GM04504 (cell line): Measurements from ENCODE around the gene BTNL9.
"Not testable (repeated sequence)": the region's sequence is repeated elsewhere in the genome, so short reads cannot be mapped to it uniquely, and the experiment has no call there.

Source experiments
- DNase-seq: peaks from one replicate; pipeline ENCODE4 v3.0.0-alpha.2; 2012; ENCODE audit warnings: low read depth

The BTNL9 gene

DNA sequence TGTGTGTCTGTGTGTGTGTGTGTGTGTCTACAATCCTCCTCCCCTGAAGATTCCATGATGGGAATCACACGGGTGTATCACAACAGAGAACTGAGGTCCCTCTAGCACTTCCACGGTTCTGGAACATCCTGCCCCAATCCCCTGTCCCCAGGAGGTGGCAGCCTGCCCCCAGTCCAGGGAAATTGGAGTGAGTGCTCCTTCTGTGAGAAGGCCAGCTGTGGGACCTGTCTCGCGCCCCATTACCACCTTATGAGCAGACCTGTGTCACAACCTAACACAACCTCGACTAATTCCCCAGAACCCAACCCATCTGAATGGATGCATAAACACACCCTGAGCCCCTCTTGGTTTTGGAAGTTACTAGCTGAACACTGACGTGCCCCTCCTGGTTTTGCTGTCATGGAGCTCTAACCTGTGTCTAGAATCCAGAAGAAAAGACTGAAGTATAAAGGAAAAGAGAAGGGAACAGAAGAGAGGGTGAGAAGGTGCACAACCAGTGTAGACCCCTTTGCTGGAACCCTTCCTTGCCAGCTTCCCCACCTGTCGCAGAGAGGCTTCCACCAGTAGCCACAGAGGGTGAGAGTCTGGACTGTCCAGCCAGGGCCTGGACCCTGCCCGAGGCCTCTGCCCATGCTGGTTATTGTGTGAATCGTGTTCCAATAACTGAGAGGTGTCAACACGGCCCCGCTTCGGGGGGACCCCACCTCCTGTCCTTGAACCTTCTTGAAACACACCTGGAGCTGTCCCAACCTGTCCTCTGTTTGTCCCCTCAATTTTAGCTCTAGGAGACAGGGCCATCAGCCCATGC is 3.4 kb downstream of the BTNL9 start:
- no peak for DNase-seq

GRCh38 chr5:181044093-181044599 is 4.1 kb downstream of the BTNL9 start:
- no peak for DNase-seq

- no peak for DNase-seq
These were observed 4.7 kb downstream of the BTNL9 start for GRCh38 chr5:181044662-181045305.

GRCh38 chr5:181045316-181045715 is 5.2 kb downstream of the BTNL9 start:
- no peak for DNase-seq

GRCh38 chr5:181045857-181046256 is 5.8 kb downstream of the BTNL9 start:
- DNase-seq: not testable (repeated sequence)

DNA sequence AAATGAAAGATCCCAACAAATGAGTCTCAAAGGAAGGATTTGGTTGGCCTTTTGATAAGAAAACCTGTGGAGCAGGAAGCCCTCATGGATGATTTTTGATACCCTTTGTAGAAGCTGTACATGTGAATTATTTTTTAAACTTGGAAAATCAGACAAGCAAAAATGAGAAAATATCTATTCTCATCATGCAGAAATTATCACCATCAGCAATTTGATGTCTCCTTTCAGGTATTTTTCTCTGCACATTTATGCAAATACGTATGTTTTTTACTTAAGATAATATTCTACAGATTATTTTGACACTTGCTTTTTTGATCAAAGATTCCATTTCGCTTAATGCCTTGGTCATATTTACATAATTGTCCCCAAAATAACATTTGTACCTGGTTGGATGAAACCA is 7.2 kb downstream of the BTNL9 start:
- DNase-seq: no peak

- no peak for DNase-seq
These were observed 7.9 kb downstream of the BTNL9 start for GRCh38 chr5:181047921-181048320.

- no peak for DNase-seq
These were observed 9.9 kb downstream of the BTNL9 start for GRCh38 chr5:181050016-181050415.

GRCh38 chr5:181051841-181052671 is 12.0 kb downstream of the BTNL9 start:
- DNase-seq: no peak

DNA sequence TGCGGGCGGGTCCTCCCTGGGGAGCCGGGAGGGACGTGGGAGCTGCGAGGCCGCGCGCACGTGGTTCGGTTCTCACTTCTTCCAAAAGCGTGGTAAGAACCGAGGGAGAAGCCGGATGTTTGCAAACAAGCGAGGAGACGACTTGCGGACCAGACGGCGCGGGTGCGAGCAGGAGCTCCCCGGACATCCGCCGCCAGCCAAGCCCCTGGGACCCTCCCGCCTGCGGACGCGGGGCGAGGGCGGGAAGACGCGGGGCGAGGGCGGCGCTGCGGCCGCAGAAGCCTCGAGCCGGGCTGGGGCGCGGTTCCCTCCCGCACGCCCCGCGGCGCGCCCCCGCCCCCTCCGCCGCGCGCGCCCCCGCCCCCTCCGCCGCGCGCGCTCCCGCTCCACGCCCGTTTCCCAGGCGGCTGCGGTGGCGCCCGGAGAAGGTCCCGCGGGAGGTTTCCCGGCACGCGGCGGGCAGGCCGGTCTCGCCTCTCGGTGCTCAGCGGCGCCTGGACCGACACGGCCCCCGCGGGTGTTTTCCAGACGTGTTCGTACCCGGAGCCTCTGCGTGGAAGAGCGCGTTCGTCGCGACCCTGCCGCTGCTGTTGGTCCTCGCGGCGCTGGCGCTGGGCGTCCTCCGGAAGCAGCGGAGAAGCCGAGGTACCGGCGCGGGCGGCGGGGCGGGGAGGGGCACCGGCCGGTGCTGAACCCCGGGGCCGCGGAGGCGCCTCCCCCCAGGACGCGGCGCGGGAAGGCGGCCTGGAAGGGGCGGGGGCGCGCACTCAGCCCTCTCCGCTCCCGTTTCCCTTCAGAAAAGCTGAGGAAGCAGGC is 12.8 kb downstream of the BTNL9 start:
- no peak for DNase-seq

DNA sequence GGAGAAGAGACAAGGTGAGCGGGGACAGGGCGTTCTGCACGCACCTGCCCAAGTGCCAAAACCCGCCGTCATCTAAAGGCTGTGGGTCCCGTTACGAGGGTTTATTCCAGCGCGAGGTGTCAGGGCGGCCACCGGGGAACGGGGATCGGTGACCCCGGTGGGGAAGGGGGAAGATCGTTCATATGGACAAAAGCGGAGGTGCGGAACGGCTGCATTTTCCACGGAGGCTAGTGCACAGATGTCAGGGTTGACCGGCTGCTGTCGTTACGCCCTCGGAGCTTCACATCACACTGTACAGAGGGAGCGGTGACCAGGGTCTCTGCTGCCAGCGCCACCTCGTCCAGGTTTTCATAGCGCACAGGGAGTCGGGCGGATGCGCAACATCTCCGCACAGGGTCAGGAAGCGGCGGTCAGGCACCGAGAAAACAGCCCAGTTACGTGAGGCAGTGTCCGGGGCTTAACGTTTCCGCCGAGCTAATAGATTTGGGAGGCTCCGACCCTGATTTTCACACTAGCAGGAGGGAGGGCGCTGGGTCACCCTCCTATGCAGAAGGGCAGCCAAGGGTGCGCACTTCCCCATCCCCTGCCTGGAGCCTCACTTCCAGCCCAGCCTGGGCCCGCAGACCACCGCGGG is 13.5 kb downstream of the BTNL9 start:
- DNase-seq: no peak

- no peak for DNase-seq
These were observed 14.1 kb downstream of the BTNL9 start for GRCh38 chr5:181054138-181054537.

GRCh38 chr5:181054871-181055459 is 14.9 kb downstream of the BTNL9 start:
- no peak for DNase-seq

- DNase-seq: no peak
These were observed 16.4 kb downstream of the BTNL9 start for GRCh38 chr5:181056431-181056830.

DNA sequence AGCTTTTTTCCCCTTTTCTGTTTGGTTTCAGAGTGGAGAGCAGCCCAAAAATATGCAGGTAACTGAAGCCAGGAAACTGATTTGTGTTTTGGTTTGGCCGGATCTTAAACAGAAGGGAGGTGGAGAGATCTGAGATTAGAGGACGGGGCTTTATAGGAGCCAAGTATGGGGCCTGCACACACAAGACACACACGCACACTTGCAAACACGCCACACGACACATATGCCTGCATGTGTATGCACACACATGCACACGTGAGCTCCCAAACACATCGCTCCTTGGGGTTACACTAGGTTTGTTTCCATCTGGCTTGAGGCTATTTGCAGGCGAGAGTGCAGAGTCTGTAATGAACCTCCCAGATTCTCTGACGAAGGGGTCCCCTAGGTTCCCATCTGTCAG is 18.3 kb downstream of the BTNL9 start:
- no peak for DNase-seq

DNA sequence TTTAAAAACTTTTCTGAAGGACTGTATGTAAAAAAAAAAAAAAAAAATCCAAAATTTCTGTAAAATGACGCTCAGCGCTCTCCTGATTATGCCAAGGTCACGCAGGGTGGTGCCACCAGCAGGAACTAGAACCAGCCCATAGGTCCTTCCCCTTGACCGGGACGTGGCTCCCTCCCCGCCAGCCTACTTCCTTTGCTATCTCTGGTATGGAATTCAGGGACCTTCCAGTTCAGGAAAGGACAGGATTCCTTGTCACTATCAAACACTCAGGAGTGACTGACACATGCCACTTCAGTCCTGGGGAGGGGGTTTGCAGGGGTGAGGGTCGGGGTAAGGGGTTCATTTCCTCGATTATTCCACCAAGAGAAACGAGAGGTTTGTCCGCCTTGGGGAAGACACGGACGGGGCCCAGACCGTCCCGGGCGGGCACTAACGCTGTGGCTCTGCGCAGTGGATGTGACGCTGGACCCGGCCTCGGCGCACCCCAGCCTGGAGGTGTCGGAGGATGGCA is 18.8 kb downstream of the BTNL9 start:
- no peak for DNase-seq

- DNase-seq: no peak
These were observed 19.5 kb downstream of the BTNL9 start for GRCh38 chr5:181059297-181060230.

GRCh38 chr5:181060231-181060590 is 20.1 kb downstream of the BTNL9 start:
- no peak for DNase-seq

GRCh38 chr5:181060924-181061323 is 20.9 kb downstream of the BTNL9 start:
- no peak for DNase-seq

GRCh38 chr5:181061645-181062044 is 21.6 kb downstream of the BTNL9 start:
- no peak for DNase-seq
